ENCODE measurements around the gene RASGRF2.

Gene RASGRF2

DNA sequence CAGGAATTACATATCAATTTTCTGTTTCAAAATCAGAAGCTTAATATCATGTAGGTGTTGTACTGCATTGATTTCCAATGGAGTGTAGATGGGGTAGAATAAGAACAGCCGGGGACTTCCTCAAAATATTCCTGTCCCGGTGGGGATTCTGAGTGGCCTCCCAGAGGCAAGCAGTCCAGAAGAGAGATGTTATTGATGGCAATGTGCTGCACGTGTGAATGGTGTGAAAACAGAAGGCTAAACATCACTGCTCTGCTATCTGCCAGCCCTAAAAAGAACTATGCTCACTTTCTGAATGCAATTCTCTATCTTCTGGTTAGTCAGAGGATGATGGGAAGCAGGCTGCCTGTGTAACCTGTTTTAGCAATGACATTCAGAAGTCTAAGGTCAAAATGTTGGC, 181.9 kb downstream of the RASGRF2 start:
- no peak for DNase-seq

DNA sequence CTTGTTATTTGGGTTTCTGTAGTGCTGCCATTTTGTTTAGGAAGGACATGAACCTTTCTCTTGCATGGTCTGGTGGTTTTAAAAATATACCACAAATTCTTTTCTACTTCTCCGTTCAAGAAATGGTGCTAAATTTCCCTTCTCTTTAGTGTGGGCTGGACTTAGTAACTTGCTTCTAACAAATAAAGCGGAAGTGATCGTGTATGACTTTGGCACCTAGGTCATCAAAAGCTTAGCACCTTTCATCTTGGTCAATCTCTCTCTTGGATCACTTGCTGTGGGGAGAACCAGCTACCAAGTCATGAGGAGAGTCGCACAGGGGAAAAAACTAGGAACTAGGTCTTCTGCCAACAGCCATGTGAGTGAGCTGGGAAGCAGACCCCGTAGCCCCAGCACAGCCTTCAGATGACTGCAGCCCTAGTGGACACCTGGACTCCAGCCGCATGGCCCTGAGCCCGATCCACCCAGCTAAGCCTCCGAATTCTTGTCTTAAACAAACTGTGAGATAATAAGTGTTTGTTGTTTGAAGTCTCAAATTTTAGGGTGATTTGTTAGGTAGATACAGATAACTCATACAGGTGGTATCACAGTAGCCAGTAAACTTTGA, 185.3 kb downstream of the RASGRF2 start:
- no peak for DNase-seq

DNA sequence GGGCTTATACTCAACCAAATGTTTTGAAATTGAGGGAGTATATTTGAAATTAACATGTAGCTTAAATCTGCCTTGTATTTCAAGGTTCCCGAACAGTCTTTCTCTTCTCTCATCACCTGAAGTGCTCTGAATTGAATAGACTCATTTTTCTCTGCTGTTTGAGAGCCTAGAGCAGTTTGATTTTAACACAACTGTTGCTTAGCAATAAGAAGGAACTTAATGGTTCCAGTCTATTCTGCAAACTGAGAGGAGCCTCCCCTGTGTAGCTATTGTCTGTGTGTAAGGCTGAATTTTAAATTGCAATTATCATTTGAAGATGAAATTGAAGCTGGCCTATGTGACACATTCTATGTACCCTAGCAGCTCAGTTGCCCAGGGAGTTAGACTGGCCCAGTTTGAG, 185.9 kb downstream of the RASGRF2 start:
- DNase-seq: no peak

DNA sequence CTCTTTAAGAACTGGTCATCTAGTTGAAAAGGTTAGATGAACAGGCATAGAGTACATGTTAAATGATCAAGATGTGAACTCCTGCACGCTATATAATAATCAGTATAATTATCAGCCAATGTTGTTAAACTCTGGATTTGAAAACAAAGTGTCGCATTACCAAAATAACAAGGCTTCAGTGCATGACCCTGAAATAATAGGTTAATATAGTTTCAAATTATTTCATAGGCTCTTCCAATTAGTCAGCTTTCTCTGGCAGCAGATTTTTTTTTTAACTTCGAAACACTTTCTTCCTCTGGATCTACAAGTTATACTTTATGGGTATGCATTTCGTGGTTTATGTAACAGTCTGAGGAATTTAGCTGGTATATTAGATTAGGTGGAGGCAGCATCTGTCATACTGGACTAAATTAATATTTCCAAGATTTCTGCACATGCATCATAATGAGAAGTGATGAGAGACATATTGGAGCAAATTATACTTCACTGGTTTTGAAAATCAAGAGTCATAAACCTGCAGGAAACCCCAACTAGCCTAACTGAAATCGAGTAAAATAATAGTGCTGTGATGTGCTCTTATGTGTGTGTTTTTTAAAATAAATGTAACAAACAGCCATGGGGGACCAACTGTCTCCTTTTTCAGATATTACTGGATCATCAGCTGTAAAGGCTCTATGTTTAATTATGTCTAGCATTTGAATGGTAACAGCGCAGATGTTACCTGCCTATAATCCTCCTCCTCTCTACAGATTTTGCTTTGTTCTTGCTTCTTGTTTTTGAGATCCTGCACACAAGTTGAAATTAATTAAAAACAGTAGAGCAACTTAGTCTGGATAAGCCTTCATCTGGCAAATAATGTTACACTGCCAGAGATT, 187.1 kb downstream of the RASGRF2 start:
- DNase-seq: no peak

DNA sequence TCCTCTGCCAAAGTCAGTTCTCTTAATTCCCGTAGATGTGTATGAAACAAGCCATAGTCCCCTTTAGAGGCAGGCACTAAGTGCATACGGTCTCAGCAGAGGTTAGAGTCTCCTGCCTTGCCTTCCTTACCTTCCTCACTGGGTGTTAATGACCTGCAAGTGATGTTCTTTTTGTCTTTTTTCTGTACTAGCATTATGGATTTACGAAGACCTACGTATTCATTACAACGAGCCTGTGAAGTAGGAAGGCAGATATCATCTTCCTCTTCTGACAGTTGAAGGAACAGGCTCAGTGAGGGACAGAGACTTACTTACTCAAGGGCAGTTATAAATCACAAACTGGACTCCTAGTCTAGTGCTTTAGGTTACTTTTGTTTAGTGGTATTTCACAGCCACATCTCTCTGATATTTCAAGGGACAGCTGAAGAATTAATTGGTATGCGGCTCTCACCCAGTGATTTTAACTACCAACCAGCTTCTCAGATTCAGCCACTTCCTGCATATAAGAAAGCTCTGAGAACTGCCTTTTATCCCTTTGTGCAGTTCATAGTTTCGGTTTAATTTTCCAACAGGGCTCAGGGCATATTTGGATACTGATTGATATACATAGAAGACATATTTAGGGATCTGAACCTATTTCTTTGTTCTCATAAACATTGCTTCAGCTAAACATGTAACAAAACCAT, 187.9 kb downstream of the RASGRF2 start:
- no peak for DNase-seq

DNA sequence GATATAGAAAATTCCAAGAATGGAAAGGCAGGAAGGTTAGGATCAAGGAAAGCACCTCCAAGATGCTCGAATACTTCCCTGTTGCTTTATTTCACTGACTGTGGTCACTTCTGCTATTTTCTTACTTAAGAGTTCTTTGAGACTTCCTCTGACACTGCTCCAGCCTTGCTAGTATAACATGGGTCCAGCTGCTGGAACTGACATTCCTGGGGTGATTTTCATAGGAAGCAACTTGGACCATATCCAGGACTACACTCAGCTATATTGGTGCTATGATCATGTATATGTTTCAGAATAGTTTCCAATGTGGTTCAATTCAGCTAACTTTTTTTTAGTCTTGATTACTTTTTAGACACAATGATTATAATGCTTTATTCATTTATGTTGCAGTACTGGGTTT, 191.4 kb downstream of the RASGRF2 start:
- DNase-seq: no peak

DNA sequence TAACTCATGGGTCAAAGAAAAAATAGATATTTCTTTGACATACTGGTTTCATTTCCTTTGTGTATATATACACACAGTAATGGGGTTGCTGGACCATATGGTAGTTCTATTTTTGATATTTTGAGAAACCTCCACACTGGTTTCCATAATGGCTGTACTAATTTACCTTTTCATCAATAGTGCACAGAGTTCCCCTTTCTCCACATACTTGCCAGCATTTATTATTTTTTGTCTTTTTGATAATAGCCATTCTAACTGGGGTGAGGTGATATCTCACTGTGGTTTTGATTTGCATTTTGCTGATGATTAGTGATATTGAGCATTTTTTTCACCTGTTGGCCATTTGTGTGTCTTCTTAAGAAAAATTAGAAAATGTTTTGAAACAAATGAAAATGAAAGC, 194.6 kb downstream of the RASGRF2 start:
- no peak for DNase-seq

DNA sequence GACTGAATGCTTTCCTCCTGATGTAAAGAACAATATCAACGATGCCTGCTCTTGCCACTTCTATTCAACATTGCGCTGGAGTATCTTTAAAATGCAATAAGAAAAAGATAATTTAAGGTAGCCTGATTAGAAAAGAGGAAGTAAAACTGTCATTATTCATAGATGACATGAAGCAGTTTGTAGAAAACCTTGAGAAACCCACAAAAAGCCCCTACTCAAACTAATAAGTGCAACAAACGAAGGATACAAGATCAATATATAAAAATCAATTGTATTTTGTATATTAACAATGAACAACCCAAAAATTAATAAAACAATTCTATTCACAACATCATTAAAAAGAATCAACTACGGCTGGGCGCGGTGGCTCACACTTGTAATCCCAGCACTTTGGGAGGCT, 196.6 kb downstream of the RASGRF2 start:
- DNase-seq: no peak

DNA sequence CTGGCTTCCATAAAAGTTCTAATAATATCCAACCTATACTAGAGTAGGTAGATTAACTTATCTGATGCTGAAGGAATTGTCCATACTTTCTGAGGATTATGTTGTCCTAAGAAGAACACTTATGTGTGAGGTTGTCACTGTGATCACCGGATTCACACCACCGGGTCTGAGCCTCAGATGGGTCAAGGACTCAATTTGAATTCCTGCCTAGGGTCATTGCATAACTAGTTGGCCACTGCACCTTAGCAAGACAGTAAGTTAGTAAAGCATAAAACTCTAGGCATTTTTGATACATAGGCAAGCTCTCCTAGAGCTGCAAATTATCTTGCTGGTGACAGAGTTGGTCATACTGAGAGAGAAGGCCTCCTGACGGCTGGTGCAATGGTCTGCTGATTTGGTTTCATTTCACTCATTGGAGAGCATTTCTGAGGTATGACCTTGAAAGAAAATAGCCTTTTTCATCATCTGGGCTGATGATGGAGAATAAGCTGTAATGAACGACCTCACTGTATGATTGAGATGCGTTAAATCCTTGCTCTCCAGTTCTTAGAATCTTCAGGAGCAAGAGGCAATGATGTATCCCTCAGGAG, 200.9 kb downstream of the RASGRF2 start:
- DNase-seq: no peak

DNA sequence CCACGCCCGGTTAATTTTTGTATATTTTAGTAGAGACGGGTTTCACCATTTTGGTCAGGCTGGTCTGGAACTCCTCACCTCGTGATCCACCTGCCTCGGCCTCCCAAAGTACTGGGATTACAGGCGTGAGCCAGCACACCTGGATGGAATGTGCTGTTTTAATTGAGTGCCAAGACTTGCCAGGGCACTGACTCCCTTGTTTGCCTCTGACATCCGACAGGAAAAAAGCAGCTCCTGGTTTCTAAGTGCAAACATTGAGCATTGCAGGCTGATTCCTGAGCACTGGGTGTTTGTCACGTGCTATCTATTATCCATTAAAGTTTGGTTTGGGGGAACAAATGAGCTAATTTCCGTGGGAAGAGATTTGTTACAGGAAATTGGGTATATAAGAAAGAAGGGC, 202.3 kb downstream of the RASGRF2 start:
- no peak for DNase-seq

DNA sequence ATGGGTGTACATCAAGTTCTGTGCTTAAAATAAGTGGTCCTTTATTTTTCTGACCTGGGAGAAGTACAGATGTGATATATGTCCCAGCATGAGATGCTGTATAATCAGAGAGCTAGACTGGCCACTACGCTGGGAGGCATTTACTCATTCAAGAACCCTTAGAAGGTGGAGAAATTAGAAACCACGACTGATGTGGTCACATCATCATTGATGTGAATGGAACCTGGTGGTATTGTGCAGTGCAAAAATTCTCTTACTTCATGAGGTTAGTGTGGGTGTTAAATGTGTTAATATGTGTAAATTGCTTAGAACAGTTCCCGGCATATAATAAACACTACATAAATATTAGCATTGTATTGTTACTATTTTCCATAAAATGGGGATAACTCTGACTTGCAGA, 203.5 kb downstream of the RASGRF2 start:
- DNase-seq: peak; percentile 13

DNA sequence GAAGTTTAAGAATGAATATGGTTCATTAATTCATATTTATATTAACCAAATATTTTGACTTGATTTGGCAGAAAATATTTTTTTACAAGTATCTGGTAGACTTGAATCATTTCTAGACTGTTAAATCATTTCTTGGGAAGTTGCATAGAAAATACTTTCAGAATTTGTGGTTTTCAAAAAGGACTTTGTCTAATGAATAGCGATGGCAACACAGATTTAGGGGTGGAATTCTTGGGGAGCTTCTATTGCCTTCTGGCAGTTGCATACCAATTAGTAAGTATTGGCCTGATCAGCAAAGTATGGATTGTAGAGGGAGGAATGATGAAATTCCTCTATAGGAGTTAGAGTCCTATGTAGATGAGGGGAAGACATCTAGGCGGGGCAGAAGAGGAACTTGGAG, 204.3 kb downstream of the RASGRF2 start:
- no peak for DNase-seq

DNA sequence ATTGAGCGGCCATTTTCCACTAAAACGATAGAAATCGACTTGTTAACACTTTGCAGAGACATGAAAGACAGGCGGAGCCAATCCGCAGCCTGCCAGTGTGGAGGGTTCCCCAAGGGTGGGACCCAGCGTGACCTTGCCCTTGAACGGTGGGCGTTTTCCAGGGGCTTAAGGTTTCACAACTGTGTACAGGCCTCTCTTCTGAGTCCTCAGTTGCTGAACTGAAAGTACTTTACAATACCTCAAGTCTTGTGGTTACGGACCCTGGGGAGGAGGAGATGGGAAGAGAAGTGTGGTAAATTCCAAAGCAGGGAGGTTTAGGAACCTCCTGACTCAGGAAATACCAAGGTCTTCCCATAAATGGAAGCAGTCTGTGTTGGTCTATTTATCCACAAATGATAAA, 204.8 kb downstream of the RASGRF2 start:
- no peak for DNase-seq

DNA sequence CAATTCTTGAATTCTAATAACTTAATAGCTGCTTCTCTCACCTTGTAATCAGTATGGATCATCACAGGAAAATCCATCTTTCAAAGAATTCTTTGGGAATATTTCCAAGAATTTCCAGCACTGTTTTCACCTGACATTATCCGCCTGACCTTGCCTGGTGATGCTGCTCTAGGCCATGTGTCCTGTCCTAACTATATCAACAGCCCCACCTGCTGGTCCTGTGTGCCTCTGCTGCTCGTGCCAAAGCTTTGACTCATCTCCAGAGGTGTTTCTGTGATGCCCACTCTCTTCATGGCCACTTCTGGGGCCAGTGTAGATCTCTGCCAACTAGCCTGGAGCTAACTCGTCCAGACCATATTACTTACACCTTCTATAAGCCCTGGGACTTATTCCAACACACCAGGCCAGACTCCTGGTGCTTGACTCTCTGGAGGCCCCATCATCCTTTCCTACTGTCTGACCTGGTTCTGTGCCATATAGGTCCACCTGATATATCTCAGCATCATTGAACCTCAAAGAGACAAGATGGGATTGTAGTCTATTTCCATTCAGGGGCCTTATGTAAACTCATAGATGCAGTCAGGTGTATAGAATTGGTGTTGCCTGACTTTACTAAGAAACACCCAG, 205.4 kb downstream of the RASGRF2 start:
- peak; percentile 79 for DNase-seq

DNA sequence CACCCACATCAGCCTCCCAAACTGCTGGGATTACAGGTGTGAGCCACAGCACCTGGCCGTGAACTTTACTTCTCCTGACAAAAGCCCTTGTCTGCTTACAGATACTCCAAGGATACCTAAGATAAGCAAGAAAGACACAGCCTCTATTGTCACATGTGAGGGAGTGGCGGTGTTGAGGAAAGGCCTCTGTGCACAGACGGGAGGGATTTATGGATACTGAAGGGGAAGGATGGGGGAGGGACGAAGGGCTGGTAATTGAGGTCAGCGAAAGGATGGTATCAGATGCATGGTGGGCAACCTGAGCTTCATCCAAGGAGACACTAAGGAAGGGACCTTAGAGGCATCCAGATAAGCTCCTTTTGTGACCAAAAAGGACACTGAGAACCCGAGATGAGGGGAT, 206.3 kb downstream of the RASGRF2 start:
- no peak for DNase-seq

DNA sequence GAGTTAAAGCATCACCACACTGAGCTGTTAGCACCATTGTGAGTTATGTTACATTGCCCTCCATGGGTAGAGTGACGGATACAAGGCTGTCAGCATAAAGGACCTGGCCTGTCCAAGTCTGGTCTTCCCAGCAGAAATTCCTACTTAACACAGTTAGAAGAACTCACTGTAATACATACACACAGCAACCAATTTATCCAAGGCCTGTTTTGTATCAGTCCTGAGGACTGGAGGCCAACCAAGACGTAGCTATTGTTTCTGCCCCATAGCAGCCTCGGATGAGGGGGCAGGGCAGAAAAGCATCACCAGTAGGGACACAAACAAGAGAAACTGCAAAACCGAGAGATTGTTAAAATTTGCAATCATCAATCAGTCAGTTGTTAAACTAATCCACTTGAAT, 206.9 kb downstream of the RASGRF2 start:
- no peak for DNase-seq

DNA sequence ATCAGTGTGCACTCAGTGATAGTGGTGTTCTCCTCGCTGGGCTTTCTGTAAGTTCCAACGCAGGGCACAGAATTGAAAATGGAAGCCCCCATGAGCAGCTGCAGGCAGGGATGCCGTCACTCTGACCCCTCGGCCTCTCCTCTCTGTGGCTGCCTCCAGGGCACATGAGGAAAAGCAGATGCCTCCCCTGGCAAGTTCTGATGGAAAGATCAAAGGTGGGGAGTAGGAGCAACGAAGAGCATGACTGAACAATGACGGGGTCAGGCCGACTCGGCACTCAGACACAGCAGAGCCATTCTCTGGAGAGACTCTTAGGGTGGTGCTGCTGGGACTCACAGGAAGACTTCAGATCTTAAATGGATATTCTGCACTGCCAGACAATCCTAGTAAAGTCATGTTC, 207.4 kb downstream of the RASGRF2 start:
- DNase-seq: no peak

DNA sequence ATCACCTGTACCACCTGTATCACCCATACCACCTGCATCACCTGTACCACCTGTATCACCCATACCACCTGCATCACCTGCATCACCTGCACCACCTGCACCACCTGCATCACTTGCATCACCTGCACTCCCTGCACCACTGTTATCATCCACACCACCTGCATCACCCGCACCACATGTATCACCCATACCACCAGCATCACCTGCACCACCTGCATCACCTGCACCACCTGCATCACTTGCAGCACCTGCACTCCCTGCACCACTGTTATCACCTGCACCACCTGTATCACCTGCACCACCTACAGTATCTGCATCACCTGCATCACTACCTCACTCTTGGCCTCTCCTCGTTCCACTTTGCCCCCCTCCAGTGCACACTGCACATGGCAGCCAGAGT, 209.8 kb downstream of the RASGRF2 start:
- no peak for DNase-seq

DNA sequence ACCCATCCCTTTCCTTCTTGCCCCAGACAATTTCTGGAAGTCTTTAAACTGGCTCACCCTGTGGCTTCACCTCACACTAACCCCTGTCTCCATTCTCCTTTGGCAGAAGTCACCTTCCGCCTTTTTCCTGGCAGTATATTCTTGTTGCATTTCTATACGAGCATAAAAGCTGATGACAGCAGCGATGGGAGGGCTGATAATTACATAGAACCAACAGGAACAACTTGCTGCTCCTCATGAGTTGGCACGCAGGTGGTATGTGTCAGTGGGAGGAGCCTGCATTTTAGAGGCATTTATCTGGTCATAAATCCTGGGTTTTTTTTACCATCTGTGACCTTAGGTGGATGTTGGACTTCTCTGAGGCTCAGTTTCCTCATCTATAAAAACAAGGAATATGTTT, 211.6 kb downstream of the RASGRF2 start:
- DNase-seq: no peak

DNA sequence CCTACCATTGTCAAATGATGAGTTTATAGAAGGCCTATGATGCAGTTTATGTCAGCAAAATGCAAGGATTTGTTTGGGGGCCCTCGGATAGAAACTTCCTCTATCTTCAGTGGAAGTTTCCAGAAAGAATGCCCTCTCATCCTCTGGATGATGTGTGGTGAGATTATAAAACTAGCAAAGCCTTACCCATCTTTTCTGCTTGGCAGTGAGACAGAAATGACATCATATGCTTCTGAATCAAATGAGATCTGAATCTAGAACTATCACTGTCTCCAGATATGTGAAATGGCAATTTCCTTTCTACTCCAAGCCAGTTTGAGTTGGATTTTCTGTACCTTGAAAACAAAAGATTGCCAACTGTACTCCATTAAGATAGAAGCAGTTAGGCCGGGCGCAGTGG, 212.5 kb downstream of the RASGRF2 start:
- DNase-seq: no peak

DNA sequence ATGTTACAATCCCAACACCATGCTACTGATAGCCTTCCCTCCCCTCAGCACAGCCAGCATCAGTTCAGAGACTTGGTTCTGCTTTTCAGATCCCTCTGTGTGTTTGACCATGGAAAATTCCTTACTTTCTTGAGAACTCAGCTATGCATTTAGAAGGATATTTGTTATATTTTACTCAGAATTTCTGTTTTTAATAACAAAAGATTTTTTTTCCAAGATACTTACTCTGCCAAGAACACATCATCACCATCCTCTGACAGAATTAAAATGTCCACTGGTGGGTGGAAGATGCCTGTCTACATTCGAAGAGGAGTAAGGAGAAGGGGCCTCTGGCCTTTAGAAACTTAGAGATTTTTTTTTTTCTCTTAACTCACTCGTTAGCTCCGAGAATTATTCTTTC, 216.9 kb downstream of the RASGRF2 start:
- DNase-seq: no peak

DNA sequence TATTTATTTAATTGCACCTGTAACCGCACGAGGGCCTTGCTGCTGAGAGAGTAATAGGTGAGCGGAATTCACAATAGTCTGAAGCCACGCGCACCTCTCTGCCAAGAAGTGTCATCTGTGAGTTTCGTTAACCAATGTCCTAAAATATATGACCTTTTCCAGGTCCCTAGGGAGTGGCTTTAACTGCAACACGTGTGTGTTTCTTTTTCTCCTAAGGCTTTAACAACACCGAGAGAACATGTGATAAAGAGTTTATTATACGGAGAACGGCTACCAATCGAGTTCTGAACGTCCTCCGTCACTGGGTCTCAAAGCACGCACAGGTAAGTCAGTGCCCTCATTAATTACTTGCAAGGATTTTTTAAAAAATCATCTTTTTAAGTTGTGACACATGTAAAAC, 219.8 kb downstream of the RASGRF2 start:
- no peak for DNase-seq

DNA sequence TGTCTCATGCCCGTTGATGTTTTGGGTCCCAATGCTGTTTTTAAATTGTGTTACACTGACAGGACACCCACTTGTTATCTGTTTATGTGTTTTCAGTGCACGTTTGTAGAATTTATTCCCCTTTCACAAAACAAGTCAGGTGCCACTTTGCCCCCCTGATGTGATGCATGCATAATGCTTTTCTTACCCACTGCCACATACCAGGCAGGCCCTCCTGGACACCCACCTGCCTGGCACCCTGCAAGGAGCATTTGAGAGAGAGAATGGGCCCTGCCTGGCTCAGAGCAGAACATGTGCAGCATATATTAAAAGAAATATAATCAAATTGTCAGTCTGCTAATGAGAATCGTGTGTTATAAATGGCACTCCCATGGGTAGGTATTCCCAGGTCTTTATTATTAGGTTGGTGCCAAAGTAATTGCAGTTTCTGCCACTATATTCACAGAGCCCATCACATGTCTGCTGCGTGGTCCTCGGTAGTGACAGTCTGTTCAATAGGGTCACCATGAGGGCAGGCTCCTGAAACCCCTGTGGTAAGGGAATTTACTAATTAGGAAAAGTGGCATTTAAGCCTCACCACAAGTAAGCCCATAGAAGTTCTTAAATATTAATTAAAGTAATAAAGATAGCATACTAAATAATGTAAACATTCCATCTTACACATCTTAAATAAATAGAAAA, 220.8 kb downstream of the RASGRF2 start:
- DNase-seq: no peak
